ENCODE data around the gene PRRG1. TPM values are rescaled to one million over a fixed set of nuclear protein-coding genes. Genes with fewer than 3 reads are reported as not detected.
A peak's percentile ranks its signal among the peaks of the same experiment; 100 is the strongest.
"Not testable (repeated sequence)": the region's sequence is repeated elsewhere in the genome, so short reads cannot be mapped to it uniquely, and the experiment has no call there.

Gene PRRG1
- total RNA-seq, result not detected
- polyA plus RNA-seq (2013, experiment 1 of 2), result 0.05 TPM
- 0.22 TPM for polyA plus RNA-seq (2013, experiment 2 of 2)
- 0 to 0.24 (median 0) reads per million in 172 experiments for total RNA-seq

DNA sequence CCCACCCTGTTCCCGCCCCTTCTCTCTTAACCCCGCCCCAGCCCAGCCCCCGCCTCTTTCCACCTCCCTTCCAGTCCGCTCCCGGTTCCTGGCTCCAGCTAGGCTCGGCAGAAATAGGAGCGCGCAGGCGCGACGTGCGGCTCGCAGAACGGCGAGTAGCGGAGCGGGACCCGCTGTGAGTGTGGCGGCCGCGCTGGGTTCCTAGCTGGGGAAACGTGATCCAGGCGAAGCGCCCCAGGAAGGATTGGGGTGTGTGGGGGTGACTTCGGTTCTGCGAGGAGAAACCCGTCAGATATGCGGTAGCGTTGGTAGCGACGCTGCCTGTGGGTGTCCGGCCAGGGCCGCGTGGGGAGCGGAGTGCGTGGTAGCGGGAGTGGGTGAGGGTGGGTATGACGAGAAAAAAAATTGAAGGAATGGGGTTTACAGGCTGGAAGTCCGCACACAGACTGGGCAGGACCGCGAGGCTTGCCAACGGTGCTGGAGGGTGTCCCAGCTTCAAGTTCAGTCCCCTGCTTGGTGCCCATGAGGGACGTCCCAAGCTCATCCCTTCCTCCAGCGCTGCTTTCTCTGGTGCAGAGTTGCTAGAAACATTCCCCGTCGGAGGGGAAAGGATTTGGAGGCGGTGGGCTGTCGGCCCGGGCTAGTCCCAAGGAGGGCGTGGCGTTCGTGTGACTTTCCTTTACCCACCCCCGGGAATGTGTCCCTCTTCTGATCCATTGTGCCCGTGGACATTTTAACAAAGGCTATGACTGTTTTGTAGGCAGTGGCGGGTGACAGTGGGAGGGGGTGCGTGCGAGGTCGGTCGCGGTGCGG lies at the start of gene PRRG1:
Gene PRRG1 (plus strand): TSS at position 144 of the 813 bp plus-strand sequence. CDS start 56,886 bp downstream, outside the sequence.
- H3K27ac ChIP-seq (ENCODE audit: low read depth in 1 of 2, low read length in 2 of 2), result no peak within 1 kb of the TSS
- H3K9me3 ChIP-seq (ENCODE audit: control insufficient read depth in 1 of 2, insufficient read depth in 1 of 2, low read length in 2 of 2), result peaks cover 0 to 6% of the 10 kb centered on the region in 2 experiments
- peaks cover 6 to 9% of the 10 kb centered on the region in 2 experiments for H3K27me3 ChIP-seq (ENCODE audit: control insufficient read depth in 1 of 2, insufficient read depth in 2 of 2, low read length in 2 of 2)
- Mint-ChIP-seq H3K9me3 (no peaks in the 10 kb centered on the region), H3K27ac (no peak within 1 kb of the TSS), H3K27me3 (peaks cover 54% of the 10 kb centered on the region), H3K36me3 (ENCODE audit: low read depth) (no peaks in the 10 kb centered on the region), H3K4me3 (peak within 1 kb of the TSS; percentile 69), H3K4me1 (ENCODE audit: low read depth) (peaks cover 5% of the 10 kb centered on the region)
- intact Hi-C loops (cut with DNase I, micrococcal nuclease), result no loop called here
- peak within 1 kb of the TSS; percentile 16 for H3K4me3 ChIP-seq (ENCODE audit: low read length)
- CTCF ChIA-PET, result no interaction called here
- peaks cover 6% of the 10 kb centered on the region for H3K4me1 ChIP-seq (ENCODE audit: insufficient read depth, low read length)
- ATAC-seq (ENCODE audit: poor library complexity) (no peak), DNase-seq (peak in 2 of 14 experiments; percentile 1 to 5)
- POLR2A ChIA-PET, result no interaction called here
- TF ChIP-seq, protein P1, sequence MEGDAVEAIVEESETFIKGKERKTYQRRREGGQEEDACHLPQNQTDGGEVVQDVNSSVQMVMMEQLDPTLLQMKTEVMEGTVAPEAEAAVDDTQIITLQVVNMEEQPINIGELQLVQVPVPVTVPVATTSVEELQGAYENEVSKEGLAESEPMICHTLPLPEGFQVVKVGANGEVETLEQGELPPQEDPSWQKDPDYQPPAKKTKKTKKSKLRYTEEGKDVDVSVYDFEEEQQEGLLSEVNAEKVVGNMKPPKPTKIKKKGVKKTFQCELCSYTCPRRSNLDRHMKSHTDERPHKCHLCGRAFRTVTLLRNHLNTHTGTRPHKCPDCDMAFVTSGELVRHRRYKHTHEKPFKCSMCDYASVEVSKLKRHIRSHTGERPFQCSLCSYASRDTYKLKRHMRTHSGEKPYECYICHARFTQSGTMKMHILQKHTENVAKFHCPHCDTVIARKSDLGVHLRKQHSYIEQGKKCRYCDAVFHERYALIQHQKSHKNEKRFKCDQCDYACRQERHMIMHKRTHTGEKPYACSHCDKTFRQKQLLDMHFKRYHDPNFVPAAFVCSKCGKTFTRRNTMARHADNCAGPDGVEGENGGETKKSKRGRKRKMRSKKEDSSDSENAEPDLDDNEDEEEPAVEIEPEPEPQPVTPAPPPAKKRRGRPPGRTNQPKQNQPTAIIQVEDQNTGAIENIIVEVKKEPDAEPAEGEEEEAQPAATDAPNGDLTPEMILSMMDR (IDR thresholded peaks at IDR 0.05), result no peak
- no peaks in the 10 kb centered on the region for H3K36me3 ChIP-seq (ENCODE audit: insufficient read depth, low read length)

DNA sequence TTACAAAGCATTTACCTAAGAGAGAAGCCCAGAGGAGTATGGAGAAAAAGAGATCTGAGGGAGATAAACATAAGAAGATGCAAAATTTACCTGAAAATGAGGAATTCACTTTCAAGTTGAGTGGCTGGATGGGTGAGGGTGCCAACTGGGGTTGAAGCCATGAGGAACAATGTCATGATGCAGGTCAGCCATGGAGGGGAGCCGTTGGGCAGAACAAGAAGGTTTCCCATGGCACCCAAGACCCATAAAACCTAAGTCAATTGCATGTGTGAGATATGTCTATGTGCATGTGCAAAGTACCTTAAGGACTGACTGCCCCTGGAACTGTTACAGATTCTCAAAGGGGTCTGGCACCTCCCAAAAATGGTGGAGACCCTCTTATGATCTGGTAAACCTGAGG lies 46.6 kb upstream of the PRRG1 start:
- Mint-ChIP-seq H3K9me3 (no peaks in the 10 kb centered on the region), H3K27me3 (no peaks in the 10 kb centered on the region), H3K4me3 (no peak overlapping the region), H3K27ac (no peak overlapping the region), H3K4me1 (ENCODE audit: low read depth) (no peaks in the 10 kb centered on the region), H3K36me3 (ENCODE audit: low read depth) (no peaks in the 10 kb centered on the region)
- Histone ChIP-seq H3K4me1 (ENCODE audit: insufficient read depth, low read length) (no peaks in the 10 kb centered on the region), H3K9me3 (ENCODE audit: control insufficient read depth in 1 of 2, insufficient read depth in 1 of 2, low read length in 2 of 2) (no peaks in the 10 kb centered on the region), H3K36me3 (ENCODE audit: insufficient read depth, low read length) (no peaks in the 10 kb centered on the region), H3K27ac (ENCODE audit: low read depth in 1 of 2, low read length in 2 of 2) (no peak overlapping the region), H3K27me3 (ENCODE audit: control insufficient read depth in 1 of 2, insufficient read depth in 2 of 2, low read length in 2 of 2) (no peaks in the 10 kb centered on the region), H3K4me3 (ENCODE audit: low read length) (no peak overlapping the region)
- no peak for ATAC-seq (ENCODE audit: poor library complexity)
- DNase-seq, result no peak
- ChIA-PET CTCF (no interaction called here), POLR2A (no interaction called here)
- TF ChIP-seq, protein P1 (IDR thresholded peaks at IDR 0.05), result no peak
- intact Hi-C loops (cut with DNase I, micrococcal nuclease), result no loop called here

DNA sequence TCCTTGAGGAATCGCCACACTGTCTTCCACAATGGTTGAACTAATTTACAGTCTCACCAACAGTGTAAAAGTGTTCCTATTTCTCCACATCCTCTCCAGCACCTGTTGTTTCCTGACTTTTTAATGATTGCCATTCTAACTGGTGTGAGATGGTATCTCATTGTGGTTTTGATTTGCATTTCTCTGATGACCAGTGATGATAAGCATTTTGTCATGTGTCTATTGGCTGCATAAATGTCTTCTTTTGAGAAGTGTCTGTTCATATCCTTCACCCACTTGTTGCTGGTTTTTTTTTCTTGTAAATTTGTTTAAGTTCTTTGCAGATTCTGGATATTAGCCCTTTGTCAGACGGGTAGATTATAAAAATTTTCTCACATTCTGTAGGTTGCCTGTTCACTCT lies 43.9 kb upstream of the PRRG1 start:
- H3K4me3 Mint-ChIP-seq; H3K4me1 ChIP-seq (ENCODE audit: insufficient read depth, low read length); H3K36me3 Mint-ChIP-seq (ENCODE audit: low read depth): not testable (repeated sequence)

More for the DNA sequence above, 43.9 kb upstream of the PRRG1 start:
- H3K9me3 Mint-ChIP-seq; CTCF ChIA-PET; H3K4me1 Mint-ChIP-seq (ENCODE audit: low read depth); DNase-seq; H3K9me3 ChIP-seq (ENCODE audit: control insufficient read depth in 1 of 2, insufficient read depth in 1 of 2, low read length in 2 of 2); POLR2A ChIA-PET; H3K4me3 ChIP-seq (ENCODE audit: low read length); H3K27ac Mint-ChIP-seq; H3K27ac ChIP-seq (ENCODE audit: low read depth in 1 of 2, low read length in 2 of 2); H3K27me3 ChIP-seq (ENCODE audit: control insufficient read depth in 1 of 2, insufficient read depth in 2 of 2, low read length in 2 of 2); intact Hi-C loops (cut with DNase I, micrococcal nuclease); H3K36me3 ChIP-seq (ENCODE audit: insufficient read depth, low read length); H3K27me3 Mint-ChIP-seq; ATAC-seq (ENCODE audit: poor library complexity): not testable (repeated sequence)
